ENCODE data around the gene PRKN. TPM values are rescaled to one million over a fixed set of nuclear protein-coding genes. Genes with fewer than 3 reads are reported as not detected.

The PRKN gene
- total and polyA plus RNA-seq, 10 donors, result 0.23 to 14.1 (median 7.0) TPM

DNA sequence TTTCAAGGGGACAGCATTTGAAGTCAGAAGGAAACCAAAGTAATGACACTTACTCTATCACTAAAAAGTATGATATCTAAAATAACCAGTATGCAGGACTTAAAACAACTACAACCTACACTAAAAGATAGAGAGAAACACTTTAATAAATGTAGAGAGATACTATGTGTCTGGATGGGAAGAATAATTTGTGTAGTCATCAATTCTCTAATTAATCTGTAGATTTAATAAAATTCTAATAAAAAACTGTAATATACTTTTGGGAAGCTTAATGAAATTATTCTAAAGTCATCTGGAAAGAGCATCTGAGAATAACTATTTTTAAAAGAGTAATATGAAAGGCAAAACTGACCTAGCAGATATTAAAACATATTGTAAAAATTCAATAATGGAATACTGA, 52.1 kb downstream of the PRKN start:
- no peak for DNase-seq
- no peak for TF ChIP-seq POLR2A (IDR thresholded peaks at IDR 0.05)
- TF ChIP-seq POLR2AphosphoS5 (IDR thresholded peaks at IDR 0.05), result no peak
- TF ChIP-seq, protein P1, sequence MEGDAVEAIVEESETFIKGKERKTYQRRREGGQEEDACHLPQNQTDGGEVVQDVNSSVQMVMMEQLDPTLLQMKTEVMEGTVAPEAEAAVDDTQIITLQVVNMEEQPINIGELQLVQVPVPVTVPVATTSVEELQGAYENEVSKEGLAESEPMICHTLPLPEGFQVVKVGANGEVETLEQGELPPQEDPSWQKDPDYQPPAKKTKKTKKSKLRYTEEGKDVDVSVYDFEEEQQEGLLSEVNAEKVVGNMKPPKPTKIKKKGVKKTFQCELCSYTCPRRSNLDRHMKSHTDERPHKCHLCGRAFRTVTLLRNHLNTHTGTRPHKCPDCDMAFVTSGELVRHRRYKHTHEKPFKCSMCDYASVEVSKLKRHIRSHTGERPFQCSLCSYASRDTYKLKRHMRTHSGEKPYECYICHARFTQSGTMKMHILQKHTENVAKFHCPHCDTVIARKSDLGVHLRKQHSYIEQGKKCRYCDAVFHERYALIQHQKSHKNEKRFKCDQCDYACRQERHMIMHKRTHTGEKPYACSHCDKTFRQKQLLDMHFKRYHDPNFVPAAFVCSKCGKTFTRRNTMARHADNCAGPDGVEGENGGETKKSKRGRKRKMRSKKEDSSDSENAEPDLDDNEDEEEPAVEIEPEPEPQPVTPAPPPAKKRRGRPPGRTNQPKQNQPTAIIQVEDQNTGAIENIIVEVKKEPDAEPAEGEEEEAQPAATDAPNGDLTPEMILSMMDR (IDR thresholded peaks at IDR 0.05 in 8 of 11, conservative IDR thresholded peaks at IDR 0.05 in 3 of 11), result no peak
- intact Hi-C loops (cut with DNase I; ENCODE audit: low total_unique reads), result no loop called here
- Histone ChIP-seq H3K4me3 (no peak overlapping the region), H3K27me3 (replicated peaks in 1 of 7) (no peaks in the 10 kb centered on the region), H3K36me3 (no peaks in the 10 kb centered on the region), H3K4me1 (no peaks in the 10 kb centered on the region), H3K9me3 (no peaks in the 10 kb centered on the region), H3K27ac (no peak overlapping the region)

DNA sequence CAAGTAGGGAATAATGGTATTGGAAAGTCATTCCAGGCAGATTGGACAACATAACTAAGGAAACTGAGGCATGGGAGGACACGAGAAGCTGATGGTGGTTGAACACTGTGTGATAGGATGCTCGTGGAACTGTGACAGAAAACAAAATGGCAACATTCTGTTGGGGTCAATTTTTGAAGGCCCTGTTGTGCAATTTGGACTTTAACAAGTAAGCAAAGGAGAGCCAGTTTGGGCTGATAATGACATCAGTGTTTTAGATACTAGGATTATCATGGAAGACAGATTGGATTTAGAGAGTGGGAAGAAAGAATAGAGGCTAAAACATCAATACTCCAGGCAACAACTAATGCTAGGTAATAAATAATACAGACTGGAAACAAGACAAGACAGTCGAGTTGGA, 53.1 kb downstream of the PRKN start:
- DNase-seq, result no peak
- Histone ChIP-seq H3K27ac (no peak overlapping the region), H3K36me3 (no peaks in the 10 kb centered on the region), H3K4me1 (no peaks in the 10 kb centered on the region), H3K4me3 (no peak overlapping the region), H3K9me3 (no peaks in the 10 kb centered on the region), H3K27me3 (replicated peaks in 1 of 7) (no peaks in the 10 kb centered on the region)
- intact Hi-C loops (cut with DNase I; ENCODE audit: low total_unique reads), result no loop called here
- TF ChIP-seq POLR2AphosphoS5 (IDR thresholded peaks at IDR 0.05) (no peak), POLR2A (IDR thresholded peaks at IDR 0.05) (no peak)
- TF ChIP-seq, protein P1 (IDR thresholded peaks at IDR 0.05 in 8 of 11, conservative IDR thresholded peaks at IDR 0.05 in 3 of 11), result no peak
- 61 to 72% (median 67%) methylated on average over 3 of the region's 3 CpGs for WGBS, 5 donors

DNA sequence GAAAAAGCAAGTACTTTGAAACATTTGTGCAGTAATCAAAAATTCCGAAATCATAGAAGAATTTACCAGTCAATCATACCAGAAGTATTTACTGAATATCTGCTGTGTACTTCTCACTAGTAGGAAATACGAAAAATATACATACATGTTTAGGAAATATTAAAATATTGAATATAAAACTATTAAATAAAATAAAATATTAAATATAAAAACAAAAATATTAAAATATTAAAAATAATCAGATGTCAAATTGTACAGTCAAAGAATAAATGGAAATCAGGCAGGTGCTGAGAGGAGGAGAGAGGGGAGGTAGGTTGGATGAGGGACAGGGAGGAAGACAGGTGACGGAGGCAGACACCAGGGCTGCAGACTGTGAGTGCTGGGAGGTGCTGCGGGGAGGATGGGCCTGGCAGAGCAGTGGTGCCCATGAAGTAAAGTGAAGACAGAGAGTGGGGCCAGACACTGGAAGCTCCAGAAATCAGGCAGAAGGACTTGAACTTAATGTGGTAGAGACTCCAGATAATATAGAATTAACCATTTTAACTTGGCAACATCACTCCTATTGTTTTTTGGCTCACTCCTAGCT, 55.9 kb downstream of the PRKN start:
- intact Hi-C loops (cut with DNase I; ENCODE audit: low total_unique reads), result no loop called here
- H3K4me1 ChIP-seq, result no peaks in the 10 kb centered on the region
- no peak for DNase-seq
- no peak overlapping the region for H3K27ac ChIP-seq
- no peaks in the 10 kb centered on the region for H3K36me3 ChIP-seq
- H3K27me3 ChIP-seq (replicated peaks in 1 of 7), result no peaks in the 10 kb centered on the region
- H3K9me3 ChIP-seq, result no peaks in the 10 kb centered on the region
- 83 to 98% (median 91%) methylated on average over 4 of the region's 4 CpGs for WGBS, 5 donors
- TF ChIP-seq POLR2A (IDR thresholded peaks at IDR 0.05) (no peak), POLR2AphosphoS5 (IDR thresholded peaks at IDR 0.05) (no peak)
- no peak overlapping the region for H3K4me3 ChIP-seq

DNA sequence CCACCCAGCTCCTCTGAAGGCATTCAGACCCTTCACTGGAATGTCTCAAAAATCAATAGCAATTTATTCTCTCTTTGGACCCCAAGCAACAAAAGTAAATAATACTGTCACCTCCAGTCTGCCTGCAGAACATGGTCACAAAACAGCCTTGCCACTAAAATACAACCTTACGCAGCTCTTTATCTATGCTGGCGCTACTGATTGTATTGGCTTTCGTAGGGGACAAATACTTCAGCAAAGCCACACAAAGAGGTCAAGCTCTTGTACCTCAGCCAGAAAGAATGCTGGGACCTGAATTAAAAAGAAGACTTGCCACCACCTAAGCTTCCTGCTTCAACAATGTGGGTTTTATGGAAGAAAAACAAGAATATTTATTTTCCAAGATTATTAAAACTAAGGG, 57.2 kb downstream of the PRKN start:
- no peaks in the 10 kb centered on the region for H3K4me1 ChIP-seq
- no peak overlapping the region for H3K27ac ChIP-seq
- TF ChIP-seq, protein P1 (IDR thresholded peaks at IDR 0.05 in 8 of 11, conservative IDR thresholded peaks at IDR 0.05 in 3 of 11), result no peak
- TF ChIP-seq POLR2AphosphoS5 (IDR thresholded peaks at IDR 0.05) (no peak), POLR2A (IDR thresholded peaks at IDR 0.05) (no peak)
- H3K9me3 ChIP-seq, result no peaks in the 10 kb centered on the region
- no peak overlapping the region for H3K4me3 ChIP-seq
- WGBS, 5 donors, result 87 to 95% (median 94%) methylated on average over 3 of the region's 3 CpGs
- intact Hi-C loops (cut with DNase I; ENCODE audit: low total_unique reads), result no loop called here
- H3K27me3 ChIP-seq (replicated peaks in 1 of 7), result no peaks in the 10 kb centered on the region
- no peak for DNase-seq
- H3K36me3 ChIP-seq, result no peaks in the 10 kb centered on the region

DNA sequence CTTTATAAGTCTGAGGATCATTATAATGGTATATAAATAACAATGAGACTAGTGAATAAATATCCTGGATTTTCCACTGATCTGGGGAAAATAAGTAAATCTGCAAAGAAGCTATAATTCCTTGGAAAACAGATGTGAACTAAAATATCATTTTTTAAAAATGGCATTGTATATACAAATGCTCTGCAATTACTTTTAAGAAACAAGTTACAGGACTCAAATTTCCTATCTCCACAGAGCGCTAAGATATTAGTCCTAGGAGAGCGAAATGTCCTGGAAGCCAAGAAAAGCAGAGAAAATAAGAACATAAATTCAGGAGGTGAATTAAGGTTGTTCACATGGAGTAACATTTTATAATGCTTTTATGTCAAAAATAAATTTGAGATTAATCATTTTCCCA, 61.3 kb downstream of the PRKN start:
- H3K4me3 ChIP-seq, result no peak overlapping the region
- no peaks in the 10 kb centered on the region for H3K36me3 ChIP-seq
- TF ChIP-seq, protein P1 (IDR thresholded peaks at IDR 0.05 in 8 of 11, conservative IDR thresholded peaks at IDR 0.05 in 3 of 11), result no peak
- no peak for TF ChIP-seq POLR2AphosphoS5 (IDR thresholded peaks at IDR 0.05)
- TF ChIP-seq POLR2A (IDR thresholded peaks at IDR 0.05), result no peak
- DNase-seq, result no peak
- H3K27ac ChIP-seq, result no peak overlapping the region
- no peaks in the 10 kb centered on the region for H3K4me1 ChIP-seq
- H3K27me3 ChIP-seq (replicated peaks in 1 of 7), result no peaks in the 10 kb centered on the region
- 90 to 98% (median 96%) methylated on average over 2 of the region's 2 CpGs for WGBS, 5 donors
- intact Hi-C loops (cut with DNase I; ENCODE audit: low total_unique reads), result no loop called here
- H3K9me3 ChIP-seq, result peaks cover 0 to 12% (median 2%) of the 10 kb centered on the region in 8 donors
